GM19397 (cell line): ENCODE results near the gene CLEC3B.
"Not testable (repeated sequence)": the region's sequence is repeated elsewhere in the genome, so short reads cannot be mapped to it uniquely, and the experiment has no call there.

ENCODE experiments used
- ATAC-seq: cut with Tn5 transposase; IDR thresholded peaks from one replicate; pipeline ENCODE4 v1.9.1; 2021; ENCODE audit warnings: mild to moderate bottlenecking, moderate library complexity; ENCODE audit not compliant: unreplicated experiment

CLEC3B gene

DNA sequence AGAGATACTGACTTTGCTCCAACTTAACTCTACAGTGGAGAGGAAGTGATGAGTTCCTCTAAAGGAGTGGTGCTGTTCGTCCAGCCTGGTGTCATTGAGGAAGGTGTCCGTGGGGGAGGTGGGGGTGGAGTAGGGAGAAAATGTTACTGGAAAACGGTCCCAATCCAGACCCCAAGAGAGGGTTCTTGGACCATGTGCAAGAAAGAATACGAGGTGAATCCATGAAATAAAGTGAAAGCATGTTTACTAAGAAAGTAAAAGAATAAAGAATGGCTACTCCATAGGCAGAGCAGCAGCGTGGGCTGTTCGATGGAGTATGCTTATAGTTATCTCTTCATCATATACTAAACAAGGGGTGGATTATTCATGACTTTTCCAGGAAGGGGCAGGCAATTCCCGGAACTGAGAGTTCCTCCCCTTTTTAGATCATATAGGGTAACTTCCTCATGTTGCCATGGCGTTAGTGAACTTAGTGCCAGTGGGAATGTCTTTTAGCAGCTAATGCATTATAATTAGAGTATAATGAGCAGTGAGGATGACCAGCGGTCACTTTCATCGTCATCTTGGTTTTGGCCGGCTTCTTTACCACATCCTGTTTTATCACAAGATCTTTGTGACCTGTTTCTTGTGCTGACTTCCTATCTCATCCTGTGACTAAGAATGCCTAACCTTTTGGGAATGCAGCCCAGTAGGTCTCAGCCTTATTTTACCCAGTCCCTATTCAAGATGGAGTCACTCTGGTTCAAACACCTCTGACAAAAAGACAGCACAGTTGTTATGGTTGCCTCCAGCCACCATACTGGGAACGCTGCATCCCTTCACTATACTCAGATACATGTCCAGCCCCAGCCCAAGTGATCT, 38.6 kb downstream of the CLEC3B start:
- no peak for ATAC-seq

DNA sequence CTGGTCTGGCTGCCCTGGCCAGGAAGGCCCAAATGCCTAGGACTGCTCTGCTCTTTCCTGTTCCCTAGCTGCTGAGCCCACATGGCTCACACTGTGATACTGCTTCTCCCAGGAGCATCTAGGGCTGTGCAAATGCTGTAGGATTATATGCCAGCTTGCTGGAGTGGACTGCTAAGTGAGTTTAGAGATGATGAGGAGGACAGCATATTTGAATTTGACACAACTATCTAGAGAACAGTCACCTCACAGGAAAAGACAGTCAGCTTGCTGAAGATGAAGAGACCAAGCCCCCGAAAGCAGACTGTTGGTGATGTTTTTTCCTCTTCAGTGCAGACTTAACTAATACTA, 39.2 kb downstream of the CLEC3B start:
- no peak for ATAC-seq

DNA sequence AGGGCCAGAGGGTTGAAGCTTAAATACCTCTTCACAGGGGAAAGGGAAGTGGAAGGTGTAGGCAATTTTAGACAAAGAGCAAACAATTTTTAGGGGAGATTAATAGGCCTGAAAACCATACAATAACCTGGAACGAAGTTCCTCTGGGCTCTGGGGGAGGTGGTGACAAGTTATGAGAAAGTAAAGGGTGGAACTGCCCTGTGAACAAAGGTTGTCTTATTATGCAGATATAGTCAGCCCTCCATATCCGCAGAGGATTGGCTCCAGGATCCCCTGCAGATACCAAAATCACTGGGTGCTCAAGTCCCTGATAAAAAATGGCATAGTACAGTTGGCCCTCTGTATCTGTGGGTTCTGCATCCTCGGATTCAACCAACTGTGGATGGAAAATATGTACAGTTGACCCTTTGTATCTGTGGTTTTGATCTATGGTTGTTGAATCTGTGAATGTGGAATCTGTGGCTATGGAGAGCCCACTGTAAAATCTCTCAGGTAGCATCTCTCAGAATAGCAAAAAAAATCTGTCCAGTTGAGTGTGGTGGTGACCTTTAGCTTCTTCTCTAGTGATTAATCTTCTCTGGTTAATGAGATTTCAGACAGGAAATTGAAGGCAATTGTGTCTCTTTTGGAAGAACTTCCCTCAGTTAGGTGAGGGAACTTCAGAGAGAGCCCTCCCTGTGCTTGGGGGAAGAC, 40.2 kb downstream of the CLEC3B start:
- no peak for ATAC-seq

DNA sequence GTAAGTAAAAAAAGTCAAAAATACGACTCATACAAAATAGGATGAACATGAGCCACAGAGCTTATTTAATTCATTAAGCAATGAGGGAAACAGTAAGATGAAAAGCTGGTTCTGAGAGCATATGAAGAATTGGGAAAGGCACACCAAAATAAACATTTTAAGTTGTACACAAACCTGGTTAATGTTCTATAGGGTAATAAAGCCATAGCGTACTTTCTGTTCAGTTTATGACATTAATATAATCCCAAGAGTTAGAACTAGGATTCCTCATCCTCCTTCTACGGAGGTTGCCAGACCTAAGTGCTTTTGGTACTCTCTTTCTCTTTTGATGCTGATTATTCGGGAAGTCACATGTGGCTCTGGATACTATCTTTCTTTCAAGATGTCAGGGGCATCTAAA, 41.4 kb downstream of the CLEC3B start:
- no peak for ATAC-seq

DNA sequence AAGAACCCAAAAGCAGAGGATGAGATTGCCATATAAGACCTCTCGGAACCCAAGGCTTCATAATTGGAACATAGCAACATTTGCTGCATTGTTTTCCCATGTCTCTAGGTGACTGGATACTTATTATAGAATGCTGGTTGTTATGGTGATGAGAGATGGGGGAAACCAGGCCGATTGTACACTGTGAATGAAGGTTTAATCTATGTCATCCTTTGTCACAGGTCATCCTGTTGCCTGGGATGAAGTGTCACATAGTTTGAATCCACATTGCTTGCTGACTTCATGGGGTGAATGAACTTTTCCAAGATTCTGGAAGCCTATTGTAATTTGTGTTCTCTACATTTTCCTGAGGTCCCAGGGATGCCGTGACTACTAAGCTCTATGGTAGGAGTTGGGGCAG, 41.8 kb downstream of the CLEC3B start:
- ATAC-seq, result no peak

DNA sequence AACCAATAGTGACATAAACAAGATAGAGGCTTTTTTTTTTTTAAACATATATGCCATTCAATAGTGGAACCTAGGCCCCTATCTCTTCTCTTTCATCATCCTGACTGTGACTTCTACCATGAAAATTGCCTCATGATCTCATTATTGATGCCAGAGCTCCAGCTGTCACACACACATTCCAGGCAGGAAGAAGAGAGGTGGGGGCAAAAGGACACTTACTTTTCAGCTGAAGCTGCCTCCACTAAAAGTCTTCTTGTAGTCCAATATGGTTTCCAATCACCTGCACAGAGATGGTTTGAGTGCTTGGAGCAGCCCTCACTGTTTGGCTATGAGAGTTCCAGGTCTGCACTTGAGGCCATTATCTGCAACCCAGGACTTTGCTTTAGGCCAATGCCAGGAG, 45.0 kb downstream of the CLEC3B start:
- no peak for ATAC-seq

DNA sequence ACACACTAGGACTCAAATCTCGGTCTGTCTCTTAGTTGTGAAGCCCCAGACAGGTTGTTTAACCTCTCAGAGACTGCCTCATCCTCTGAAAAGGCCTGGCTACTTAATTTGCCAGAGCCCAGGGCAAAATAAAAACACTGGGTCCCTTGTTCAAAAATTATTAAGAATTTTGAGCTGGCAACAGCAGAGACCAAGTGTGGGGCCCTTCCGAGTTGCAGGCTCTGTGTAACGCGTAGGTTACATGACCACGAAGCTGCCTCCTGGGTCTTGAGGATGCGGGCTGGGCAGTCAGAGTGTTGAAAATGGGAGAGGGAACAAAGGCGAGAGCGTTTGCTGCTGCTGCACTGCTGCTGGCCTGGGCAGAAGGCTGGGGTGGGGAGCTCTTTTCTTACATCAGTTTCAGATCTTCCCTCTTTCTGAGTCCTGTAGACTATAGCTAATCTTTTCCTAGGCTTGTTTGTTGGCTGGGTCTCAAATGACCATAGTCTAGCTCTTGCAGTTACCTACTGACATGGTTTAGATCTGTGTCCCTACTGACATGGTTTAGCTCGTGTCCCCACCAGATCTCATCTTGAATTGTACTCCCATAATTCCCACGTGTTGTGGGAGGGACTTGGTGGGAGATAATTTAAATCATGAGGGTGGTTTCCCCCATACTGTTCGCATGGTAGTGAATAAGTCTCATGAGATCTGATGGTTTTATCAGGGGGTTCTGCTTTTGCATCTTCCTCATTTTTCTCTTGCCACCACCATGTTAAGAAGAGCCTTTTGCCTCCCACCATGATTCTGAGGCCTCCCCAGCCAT, 49.9 kb downstream of the CLEC3B start:
- ATAC-seq, result no peak

DNA sequence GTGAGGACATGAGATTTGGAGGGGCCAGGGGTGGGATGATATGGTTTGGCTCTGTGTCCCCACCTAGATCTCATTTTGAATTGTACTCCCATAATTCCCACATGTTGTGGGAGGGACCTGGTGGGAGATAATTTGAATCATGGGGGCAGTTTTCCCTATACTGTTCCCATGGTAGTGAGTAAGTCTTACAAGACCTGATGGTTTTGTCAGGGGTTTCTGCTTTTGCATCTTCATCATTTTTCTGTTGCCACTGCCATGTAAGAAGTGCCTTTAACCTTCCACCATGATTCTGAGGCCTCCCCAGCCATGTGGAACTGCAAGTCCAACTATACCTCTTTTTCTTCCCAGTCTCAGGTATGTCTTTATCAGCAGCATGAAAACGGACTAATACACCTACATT, 52.2 kb downstream of the CLEC3B start:
- not testable (repeated sequence) for ATAC-seq

DNA sequence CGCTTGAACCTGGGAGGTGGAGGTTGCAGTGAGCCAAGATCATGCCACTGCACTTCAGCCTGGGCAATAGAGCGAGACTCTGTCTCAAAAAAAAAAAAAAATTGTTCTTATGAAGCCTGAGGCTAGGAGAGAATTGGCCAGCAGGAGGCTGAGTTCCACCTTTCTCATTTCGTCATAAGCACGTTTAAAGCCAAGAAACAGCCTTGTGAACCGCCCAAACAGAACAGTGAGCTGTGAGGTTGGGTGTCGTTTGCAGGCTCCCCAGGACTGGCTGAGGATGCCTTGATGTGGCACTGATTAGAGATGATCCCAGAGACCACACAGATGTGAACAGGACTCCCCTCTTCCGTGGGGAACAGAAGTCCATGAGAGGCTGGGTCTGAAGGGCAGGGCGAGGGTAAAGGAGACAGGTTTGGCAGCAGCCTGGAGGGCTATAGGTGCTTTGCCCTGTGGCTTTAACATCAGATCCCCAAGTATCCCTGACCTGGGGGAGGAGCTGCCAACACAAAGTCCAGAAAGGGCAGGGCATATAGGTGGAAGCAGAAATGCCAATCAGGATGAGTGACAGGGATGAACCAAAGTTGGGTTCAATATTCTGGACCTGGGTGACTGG, 52.9 kb downstream of the CLEC3B start:
- no peak for ATAC-seq

DNA sequence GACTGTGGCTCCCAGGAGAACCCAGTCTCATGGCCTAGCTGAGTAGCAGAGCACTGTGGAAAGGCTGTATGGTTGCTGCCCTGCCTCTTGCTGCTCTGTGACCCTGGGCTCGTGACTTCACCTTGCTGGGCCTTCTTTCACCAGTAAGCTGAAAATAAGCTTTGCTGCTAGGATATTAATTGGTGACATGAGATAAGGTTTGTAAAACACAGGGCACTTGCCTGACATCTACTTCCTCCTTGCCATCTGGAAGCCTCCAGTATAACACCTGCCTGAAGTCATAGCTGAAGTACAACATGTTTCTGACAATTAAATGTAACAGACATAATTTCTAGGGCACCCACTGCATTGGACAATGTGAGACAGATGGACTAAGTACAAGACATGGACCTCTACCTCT, 53.6 kb downstream of the CLEC3B start:
- no peak for ATAC-seq

DNA sequence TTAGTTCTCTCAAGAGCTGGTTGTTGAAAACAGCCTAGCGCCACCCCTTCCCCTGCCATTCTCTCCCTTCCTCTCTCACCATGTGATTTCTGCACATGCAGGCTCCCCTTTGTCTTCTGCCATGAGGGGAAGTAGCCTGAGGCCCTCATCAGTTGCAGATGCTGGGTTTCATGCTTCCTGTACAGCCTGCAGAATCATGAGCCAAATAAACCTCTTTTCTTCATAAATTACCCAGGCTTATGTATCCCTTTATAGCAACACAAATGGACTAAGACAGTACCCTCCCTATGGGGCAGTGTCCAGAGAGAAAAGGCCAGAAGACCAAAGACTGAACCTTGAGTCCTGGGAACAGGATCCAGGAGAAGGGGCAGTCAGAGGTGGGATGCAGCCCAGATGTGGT, 54.7 kb downstream of the CLEC3B start:
- no peak for ATAC-seq

DNA sequence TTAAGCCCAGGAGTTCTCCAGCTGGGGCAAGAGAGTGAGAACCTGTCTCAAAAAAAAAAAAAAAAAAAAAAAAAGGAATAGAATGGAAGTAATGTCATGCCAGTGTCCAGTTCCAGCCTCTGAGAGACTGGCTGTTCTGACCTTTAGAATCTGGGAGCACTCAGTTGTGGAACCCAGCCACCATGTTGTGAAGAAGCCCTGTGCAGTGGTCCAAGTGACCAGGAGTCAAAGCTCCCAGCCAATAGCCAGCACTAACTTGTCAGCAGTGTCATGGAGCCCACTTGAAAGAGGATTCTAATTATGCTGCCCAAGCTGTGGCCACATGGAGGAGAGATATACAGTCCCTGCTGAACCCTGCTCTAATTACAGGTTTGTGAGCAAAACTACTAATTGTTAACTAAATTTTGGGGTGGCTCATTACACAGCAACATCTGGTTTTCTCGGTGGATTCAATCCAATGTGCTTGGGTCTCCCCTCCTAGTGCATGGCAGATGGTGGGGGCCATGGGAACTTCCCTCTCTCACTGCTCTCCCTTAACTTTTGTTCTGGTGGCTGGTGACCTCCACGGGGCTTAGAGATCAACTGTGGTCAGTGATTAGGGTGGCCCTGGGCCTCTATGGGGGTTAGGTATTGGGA, 55.5 kb downstream of the CLEC3B start:
- ATAC-seq, result no peak

DNA sequence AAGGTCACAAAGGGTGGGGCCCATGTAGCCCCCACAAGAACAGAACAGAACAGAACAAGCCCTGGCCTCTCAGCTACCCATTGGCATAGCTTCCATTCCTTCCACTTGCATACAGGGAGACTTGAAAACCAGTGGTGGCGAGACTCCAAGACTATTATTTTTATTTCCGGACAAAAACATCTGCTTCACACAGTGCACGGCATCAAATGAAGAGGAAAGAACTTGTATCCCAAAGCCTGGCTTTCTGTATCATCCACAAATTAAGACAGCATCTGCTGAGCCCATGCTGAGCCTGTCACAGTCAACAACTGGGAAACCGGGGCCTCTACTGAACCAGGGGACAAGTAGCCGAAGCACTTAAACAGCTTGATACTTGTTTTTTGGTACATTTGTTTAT, 56.0 kb downstream of the CLEC3B start:
- ATAC-seq, result no peak

DNA sequence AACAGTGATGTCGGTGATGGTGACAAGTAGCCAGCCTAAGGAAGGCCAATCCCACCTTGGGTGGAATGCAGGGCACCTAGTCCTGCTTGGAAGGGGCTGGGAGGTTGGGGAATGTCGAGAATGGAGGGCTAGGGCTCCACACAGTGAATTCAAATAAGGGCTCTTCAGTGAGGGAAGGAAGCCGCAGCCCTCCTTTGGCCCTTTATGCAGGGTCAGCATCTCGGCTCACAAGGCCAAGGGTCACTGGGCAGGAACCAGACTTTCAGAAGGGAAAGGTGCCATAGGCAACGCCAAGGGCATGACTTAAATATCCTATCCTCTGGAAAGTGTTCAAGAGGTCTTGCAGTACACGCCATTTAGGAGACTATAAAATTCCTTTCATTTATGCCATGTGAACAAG, 56.9 kb downstream of the CLEC3B start:
- ATAC-seq, result no peak

DNA sequence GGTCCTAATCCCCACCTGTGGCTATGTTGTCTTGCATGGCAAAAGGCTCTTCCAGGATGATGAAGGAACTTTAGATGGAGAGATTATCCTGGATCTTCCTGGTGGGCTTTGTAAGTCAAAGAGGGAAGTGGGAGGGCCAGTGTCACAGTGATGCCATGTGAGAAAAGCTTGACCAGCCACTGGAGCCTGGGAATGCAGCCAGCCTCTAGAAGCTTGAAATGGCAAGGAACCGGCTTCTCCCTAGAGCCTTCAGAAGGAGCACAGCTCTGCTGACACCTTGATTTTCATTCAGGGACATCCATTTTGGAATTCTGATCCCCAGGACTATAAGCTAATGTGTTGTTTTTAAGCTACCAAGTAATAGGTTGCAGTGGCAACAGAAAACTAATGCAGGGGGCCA, 58.3 kb downstream of the CLEC3B start:
- ATAC-seq, result no peak

DNA sequence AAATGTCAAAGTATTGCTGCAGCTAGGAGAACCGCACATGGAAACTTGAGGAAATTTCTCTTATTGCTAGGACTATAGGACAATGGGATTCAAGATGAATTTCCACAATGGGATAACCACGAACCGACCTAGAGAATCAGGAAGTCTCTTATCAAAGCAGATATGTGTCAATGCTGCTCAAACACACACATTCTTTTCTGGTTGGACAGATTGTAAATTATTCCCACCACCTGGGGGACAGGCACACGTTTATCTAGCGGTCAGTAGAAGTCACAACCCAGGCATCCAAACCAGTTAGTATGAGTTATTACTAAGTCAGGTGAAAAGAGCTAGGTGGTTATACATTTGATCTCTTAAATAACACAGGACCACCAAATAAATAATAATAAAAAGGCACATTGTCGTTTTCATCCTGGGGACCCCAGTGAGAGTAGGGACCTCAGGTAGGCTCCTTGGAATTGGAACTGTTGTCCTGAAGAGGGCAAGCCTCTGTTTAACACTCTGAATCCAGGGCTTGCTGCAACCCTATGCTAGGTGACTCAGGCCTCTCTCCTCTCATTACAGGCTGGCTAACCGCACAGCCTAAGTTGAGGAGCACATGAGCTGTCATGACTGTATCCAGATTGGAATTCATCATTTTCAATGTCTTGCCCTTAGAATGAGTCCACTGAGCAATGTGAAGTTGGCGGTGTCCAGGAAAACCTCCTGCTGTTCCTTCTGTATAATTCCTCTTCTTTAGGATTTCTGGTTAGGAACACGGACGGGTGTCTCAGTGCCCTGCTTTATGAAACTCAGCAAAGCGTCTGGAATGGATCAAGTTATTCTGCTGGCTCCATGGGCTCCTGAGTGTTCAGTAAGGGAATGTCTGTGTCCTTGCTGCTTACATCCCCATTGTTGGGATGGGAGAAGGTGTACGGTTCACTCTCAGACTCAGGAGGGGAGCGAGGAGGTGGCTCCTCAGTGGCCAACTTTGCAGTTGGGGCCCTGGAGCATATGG, 59.0 kb downstream of the CLEC3B start:
- no peak for ATAC-seq
